IMR-90 (cell line): ENCODE results near the gene MYBPC3. TPM values are rescaled to one million over a fixed set of nuclear protein-coding genes. Genes with fewer than 3 reads are reported as not detected.

Source experiments
- ATAC-seq: fragments of 200-7000 bp; cut with Tn5 transposase; 2 replicates; pipeline ENCODE4 v1.9.1; 2020; ENCODE audit warnings: low read depth, mild to moderate bottlenecking, moderate library complexity
- BruUV-seq: library from RNA; stranded (reverse); fragments of 400-500 nt; replicated peaks from 2 replicates; lab custom pipeline; 2021; lab: Mats Ljungman, UMichigan
- CTCF ChIA-PET: fragments of 300-600 bp; formaldehyde crosslinking; extraction: SDS; loops from one replicate; lab custom pipeline; 2021; ENCODE audit warnings: antibody characterized with exemption; lab: Yijun Ruan, JAX
- POLR2A ChIA-PET: fragments of 300-600 bp; sonication (Branson Sonifier 250); formaldehyde crosslinking; loops from one replicate; lab custom pipeline; 2022; ENCODE audit warnings: antibody characterized with exemption; ENCODE audit not compliant: unreplicated experiment; lab: Charles Lee
- DNase-seq: peaks from one replicate; pipeline ENCODE4 v3.0.0; 2013
- H2AFZ ChIP-seq: replicated peaks from 2 replicates; pipeline ENCODE3; 2013; ENCODE audit warnings: low read length, mild to moderate bottlenecking; ENCODE audit not compliant: poor library complexity
- H2AK5ac ChIP-seq: 2 replicates; pipeline ENCODE4 v1.6.1; 2013; ENCODE audit warnings: low read depth, low read length, inconsistent platforms
- H2AK9ac ChIP-seq: replicated peaks from 2 replicates; pipeline ENCODE3; 2013; ENCODE audit warnings: mild to moderate bottlenecking, low read depth, low read length, moderate library complexity; ENCODE audit not compliant: poor library complexity
- H2BK120ac ChIP-seq: 2 replicates; pipeline ENCODE4 v1.6.1; 2013; ENCODE audit warnings: low read depth, low read length, inconsistent platforms
- H2BK15ac ChIP-seq: 3 replicates; pipeline ENCODE4 v1.6.1; 2013; ENCODE audit warnings: low read depth, low read length, inconsistent platforms
- H2BK20ac ChIP-seq: 2 replicates; pipeline ENCODE4 v1.6.1; 2013; ENCODE audit warnings: low read depth, mild to moderate bottlenecking, inconsistent platforms, low read length, moderate library complexity
- H2BK5ac ChIP-seq: 2 replicates; pipeline ENCODE4 v1.6.1; 2013; ENCODE audit warnings: mild to moderate bottlenecking, low read depth, low read length, inconsistent platforms; ENCODE audit not compliant: poor library complexity, severe bottlenecking
- H3K14ac ChIP-seq: replicated peaks from 2 replicates; pipeline ENCODE4 v1.6.1; 2013; ENCODE audit warnings: low read depth, low read length, inconsistent platforms
- H3K18ac ChIP-seq: 2 replicates; pipeline ENCODE4 v1.6.1; 2013; ENCODE audit warnings: low read depth, low read length, control low read depth
- H3K23ac ChIP-seq: 2 replicates; pipeline ENCODE4 v1.6.1; 2013; ENCODE audit warnings: low read depth, low read length, inconsistent platforms
- H3K27ac ChIP-seq: 2 replicates; pipeline ENCODE4 v1.5.1; 2013; ENCODE audit warnings: mild to moderate bottlenecking, control low read depth, low read length; ENCODE audit not compliant: insufficient read depth
- H3K27me3 ChIP-seq: 2 replicates; pipeline ENCODE4 v1.6.1; 2013; ENCODE audit warnings: low read length; ENCODE audit not compliant: control insufficient read depth, insufficient read depth
- H3K36me3 ChIP-seq: 2 replicates; pipeline ENCODE4 v1.6.1; 2013; ENCODE audit warnings: low read length, mixed read lengths; ENCODE audit not compliant: control insufficient read depth, insufficient read depth
- H3K4ac ChIP-seq: 2 replicates; pipeline ENCODE4 v1.6.1; 2013; ENCODE audit warnings: low read depth, low read length, inconsistent platforms
- H3K4me1 ChIP-seq: 2 replicates; pipeline ENCODE4 v1.6.1; 2013; ENCODE audit warnings: low read length, mixed read lengths; ENCODE audit not compliant: control insufficient read depth, insufficient read depth
- H3K4me2 ChIP-seq: 2 replicates; pipeline ENCODE4 v1.6.1; 2013; ENCODE audit warnings: low read depth, mild to moderate bottlenecking, control low read depth, low read length, moderate library complexity
- H3K4me3 ChIP-seq: 2 replicates; pipeline ENCODE4 v1.5.1; 2013; ENCODE audit warnings: low read depth, mild to moderate bottlenecking, control low read depth, low read length, moderate library complexity; ENCODE audit not compliant: insufficient read depth
- H3K56ac ChIP-seq: 2 replicates; pipeline ENCODE4 v1.6.1; 2013; ENCODE audit warnings: low read length, inconsistent platforms; ENCODE audit not compliant: insufficient read depth; ENCODE audit errors: extremely low read depth
- H3K79me1 ChIP-seq, 2 experiments: 2 replicates each; pipeline ENCODE4 v1.6.1; 2013; ENCODE audit warnings: low read length in 2 of 2, inconsistent platforms in 1 of 2, low read depth in 1 of 2
- H3K9ac ChIP-seq: 2 replicates; pipeline ENCODE4 v1.6.1; 2013; ENCODE audit warnings: low read depth, low read length, control low read depth
- H3K9me1 ChIP-seq: 2 replicates; pipeline ENCODE4 v1.6.1; 2013; ENCODE audit warnings: low read length, inconsistent platforms; ENCODE audit not compliant: insufficient read depth
- H3K9me3 ChIP-seq: 2 replicates; pipeline ENCODE4 v1.6.1; 2013; ENCODE audit warnings: low read length; ENCODE audit not compliant: control insufficient read depth, insufficient read depth
- H4K20me1 ChIP-seq: 2 replicates; pipeline ENCODE4 v1.6.1; 2013; ENCODE audit warnings: low read length, inconsistent platforms; ENCODE audit not compliant: insufficient read depth
- H4K5ac ChIP-seq: 2 replicates; pipeline ENCODE4 v1.6.1; 2013; ENCODE audit warnings: mild to moderate bottlenecking, low read depth, low read length, control low read depth
- H4K8ac ChIP-seq, 2 experiments: 2 replicates each; pipeline ENCODE4 v1.6.1; 2013; ENCODE audit warnings: low read depth in 2 of 2, low read length in 2 of 2, control low read depth in 1 of 2, inconsistent platforms in 1 of 2
- H4K91ac ChIP-seq: 2 replicates; pipeline ENCODE4 v1.6.1; 2013; ENCODE audit warnings: low read depth, low read length, inconsistent platforms; ENCODE audit not compliant: insufficient read depth
- CHD1 ChIP-seq: IDR thresholded peaks from 2 replicates; pipeline ENCODE4 v1.6.1; 2012; ENCODE audit warnings: low read depth, low read length, improper control_type of control experiment
- MAFK ChIP-seq: IDR thresholded peaks from 2 replicates; pipeline ENCODE4 v1.6.1; 2012; ENCODE audit warnings: low read depth, low read length, improper control_type of control experiment
- POLR2A ChIP-seq: IDR thresholded peaks from 2 replicates; pipeline ENCODE4 v1.6.1; 2012; ENCODE audit warnings: mild to moderate bottlenecking, low read depth, low read length
- WGBS, 2 experiments: methylation state at CpG; one replicate each; pipeline versions ENCODE4 v1.1.5 to v1.1.7; 2013; ENCODE audit warnings: missing lambda C conversion rate in 2 of 2; ENCODE audit not compliant: insufficient read length in 1 of 2; ENCODE audit errors: extremely low coverage in 2 of 2; 5-methylcytosine and 5-hydroxymethylcytosine counted together
- dilution Hi-C: fragments of 300-500 bp; cut with HindIII; formaldehyde crosslinking; loops from one replicate; pipeline ENCODE4 v1.14.3; 2018; ENCODE audit warnings: low sequenced_read_pairs; ENCODE audit not compliant: unreplicated experiment
- in situ Hi-C: fragments of 300-500 bp; cut with MboI; formaldehyde crosslinking; loops from 3 replicates; pipeline ENCODE4 v1.14.3; 2019; ENCODE audit warnings: low sequenced_read_pairs, inconsistent platforms, mixed read lengths
- intact Hi-C: fragments of 100-400 bp; cut with micrococcal nuclease; formaldehyde crosslinking; loops from 2 replicates; pipeline ENCODE4 v1.10.0; 2022
- polyA plus RNA-seq, 3 experiments: library from polyadenylated mRNA; depleted of rRNA; stranded (reverse); fragments of >200 nt; gene quantifications; 2 replicates each; pipeline ENCODE4 v1.2.3, GENCODE V29; 2012; ENCODE audit warnings: low replicate concordance in 1 of 3
- total RNA-seq: library from RNA; depleted of rRNA; stranded (reverse); fragments of >200 nt; gene quantifications from 2 replicates; pipeline ENCODE4 v1.2.3, GENCODE V29; 2012

The MYBPC3 gene
- total and polyA plus RNA-seq, 2 of the 4 experiments (the other 2 are of a cell fraction): not detected

GRCh38 chr11:47308050-47308823 is 44.3 kb downstream of the MYBPC3 start:
- intact Hi-C loops (loop anchor here (5.0 kb wide), 1 partner anchor 36 kb away; the partner anchor contains the start of gene MADD), in situ Hi-C loops (no loop called here), dilution Hi-C loops (no loop called here)
- Histone ChIP-seq H2AFZ (no peak overlapping the region), H2BK20ac (no peak overlapping the region), H3K27me3 (no peaks in the 10 kb centered on the region), H3K56ac (no peak overlapping the region), H2BK120ac (no peak overlapping the region), H3K4me3 (no peak overlapping the region), H3K4me2 (no peak overlapping the region), H4K91ac (no peak overlapping the region), H3K4ac (no peak overlapping the region), H3K4me1 (no peaks in the 10 kb centered on the region), H3K14ac (no peak overlapping the region), H3K18ac (no peak overlapping the region), H2AK5ac (no peak overlapping the region), H4K8ac (no peak overlapping the region), H4K5ac (no peak overlapping the region), H3K79me1 (peaks cover 0 to 12% of the 10 kb centered on the region in 2 experiments; a peak in 2 of 4 replicates), H3K27ac (no peak overlapping the region), H2BK5ac (no peak overlapping the region), H2AK9ac (no peak overlapping the region), H4K20me1 (no peaks in the 10 kb centered on the region), H3K23ac (no peak overlapping the region), H3K9ac (no peak overlapping the region), H3K9me1 (peaks cover 16% of the 10 kb centered on the region; the same call in 1 of the 2 replicates), H2BK15ac (no peak overlapping the region), H3K9me3 (no peaks in the 10 kb centered on the region), H3K36me3 (peaks cover 42% of the 10 kb centered on the region)
- DNase-seq: no peak
- ChIA-PET CTCF (no interaction called here), POLR2A (no interaction called here)
- WGBS, 2 experiments: 100% methylated on average over 2 of the region's 6 CpGs; no CpG with 5 or more reads in 1 of the 2 experiments
- TF ChIP-seq CHD1 (no peak), MAFK (no peak), POLR2A (no peak)
- no TSS peak for BruUV-seq
- ATAC-seq: no peak
